OCI-LY7 (cell line): Measurements from ENCODE around the gene ATXN7L3.

Experiments
- CTCF ChIP-seq: fragments of 200-600 bp; sonication (generic); conservative IDR thresholded peaks from 2 replicates; pipeline ENCODE4 v1.5.1; 2014; ENCODE audit warnings: mild to moderate bottlenecking, antibody characterized with exemption, low read length, moderate library complexity, mixed read lengths
- EZH2phosphoT487 ChIP-seq: fragments of 200-600 bp; sonication (generic); IDR thresholded peaks from 2 replicates; pipeline ENCODE4 v1.6.1; 2018; ENCODE audit warnings: low read depth, borderline replicate concordance, mild to moderate bottlenecking, mixed run types, antibody characterized with exemption, low read length, moderate library complexity, mixed read lengths

- no peak for TF ChIP-seq CTCF
- no peak for TF ChIP-seq EZH2phosphoT487
These were observed 47.8 kb upstream of the ATXN7L3 start for GRCh38 chr17:44247440-44247841.
